ENCODE results near the gene LIFR.

LIFR gene

GRCh38 chr5:38595132-38595745 is 38.8 kb upstream of the LIFR start:
- H3K4me3 ChIP-seq (ENCODE audit: low read length) = no peak overlapping the region
- H3K27me3 ChIP-seq (ENCODE audit: insufficient read depth, low read length) = no peaks in the 10 kb centered on the region
- H3K4me1 ChIP-seq (ENCODE audit: insufficient read depth, low read length) = peaks cover 2% of the 10 kb centered on the region; the same call in 1 of the 2 replicates
- H3K36me3 ChIP-seq (ENCODE audit: insufficient read depth, low read depth, low read length) = no peaks in the 10 kb centered on the region
- no peak overlapping the region for H3K27ac ChIP-seq (ENCODE audit: low read length)
- H3K9ac ChIP-seq (ENCODE audit: low read depth, low read length) = no peak overlapping the region
- H3K9me3 ChIP-seq (ENCODE audit: insufficient read depth, low read depth, low read length) = no peaks in the 10 kb centered on the region

GRCh38 chr5:38593959-38594358 is 37.5 kb upstream of the LIFR start:
- H3K9me3 ChIP-seq (ENCODE audit: insufficient read depth, low read depth, low read length) = no peaks in the 10 kb centered on the region
- H3K4me3 ChIP-seq (ENCODE audit: low read length) = no peak overlapping the region
- H3K9ac ChIP-seq (ENCODE audit: low read depth, low read length) = no peak overlapping the region
- H3K36me3 ChIP-seq (ENCODE audit: insufficient read depth, low read depth, low read length) = no peaks in the 10 kb centered on the region
- H3K27ac ChIP-seq (ENCODE audit: low read length) = no peak overlapping the region
- H3K4me1 ChIP-seq (ENCODE audit: insufficient read depth, low read length) = 0 out of 2 replicates have a peak, but pooled peaks cover 2% of the 10 kb centered on the region
- no peaks in the 10 kb centered on the region for H3K27me3 ChIP-seq (ENCODE audit: insufficient read depth, low read length)

GRCh38 chr5:38591523-38591849 is 35.0 kb upstream of the LIFR start:
- no peak overlapping the region for H3K9ac ChIP-seq (ENCODE audit: low read depth, low read length)
- H3K4me1 ChIP-seq (ENCODE audit: insufficient read depth, low read length) = 0 out of 2 replicates have a peak, but pooled peaks cover 2% of the 10 kb centered on the region
- no peaks in the 10 kb centered on the region for H3K36me3 ChIP-seq (ENCODE audit: insufficient read depth, low read depth, low read length)
- no peaks in the 10 kb centered on the region for H3K27me3 ChIP-seq (ENCODE audit: insufficient read depth, low read length)
- H3K27ac ChIP-seq (ENCODE audit: low read length) = no peak overlapping the region
- H3K4me3 ChIP-seq (ENCODE audit: low read length) = no peak overlapping the region
- H3K9me3 ChIP-seq (ENCODE audit: insufficient read depth, low read depth, low read length) = no peaks in the 10 kb centered on the region

DNA sequence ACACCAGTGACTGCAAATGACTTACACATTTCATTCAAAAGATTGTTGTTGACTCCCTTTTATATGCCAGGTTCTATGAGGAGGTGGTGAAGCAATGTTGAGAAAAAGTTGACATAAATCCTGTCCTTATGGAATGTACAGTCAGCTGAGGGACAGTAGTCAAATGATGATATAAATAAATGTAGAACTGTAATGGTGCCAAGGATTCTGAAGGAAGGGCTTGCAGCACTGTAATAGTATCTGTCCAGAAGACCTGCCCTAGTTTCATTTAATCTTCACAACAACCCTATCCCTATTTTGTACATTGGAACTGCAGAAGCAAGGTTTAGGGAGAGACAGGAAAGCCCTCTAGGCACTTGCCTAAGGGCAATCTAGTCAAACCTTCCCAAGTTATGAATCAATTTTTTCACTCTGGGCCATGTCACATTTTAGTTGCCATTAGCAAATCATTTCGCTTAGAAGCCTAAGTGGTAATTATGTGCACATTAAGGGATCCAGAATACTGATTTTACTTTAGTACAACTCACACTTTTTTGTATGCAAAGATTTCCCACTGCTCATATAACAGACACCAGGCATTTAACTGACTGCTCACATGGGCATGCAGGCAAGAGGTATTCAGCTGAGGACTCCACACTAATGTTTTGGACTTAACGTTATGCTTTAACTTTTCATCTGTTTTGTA is 34.5 kb upstream of the LIFR start:
- no peaks in the 10 kb centered on the region for H3K9me3 ChIP-seq (ENCODE audit: insufficient read depth, low read depth, low read length)
- H3K4me3 ChIP-seq (ENCODE audit: low read length) = no peak overlapping the region
- H3K9ac ChIP-seq (ENCODE audit: low read depth, low read length) = no peak overlapping the region
- no peaks in the 10 kb centered on the region for H3K36me3 ChIP-seq (ENCODE audit: insufficient read depth, low read depth, low read length)
- no peak overlapping the region for H3K27ac ChIP-seq (ENCODE audit: low read length)
- no peaks in the 10 kb centered on the region for H3K27me3 ChIP-seq (ENCODE audit: insufficient read depth, low read length)
- 0 out of 2 replicates have a peak, but pooled peaks cover 2% of the 10 kb centered on the region for H3K4me1 ChIP-seq (ENCODE audit: insufficient read depth, low read length)

DNA sequence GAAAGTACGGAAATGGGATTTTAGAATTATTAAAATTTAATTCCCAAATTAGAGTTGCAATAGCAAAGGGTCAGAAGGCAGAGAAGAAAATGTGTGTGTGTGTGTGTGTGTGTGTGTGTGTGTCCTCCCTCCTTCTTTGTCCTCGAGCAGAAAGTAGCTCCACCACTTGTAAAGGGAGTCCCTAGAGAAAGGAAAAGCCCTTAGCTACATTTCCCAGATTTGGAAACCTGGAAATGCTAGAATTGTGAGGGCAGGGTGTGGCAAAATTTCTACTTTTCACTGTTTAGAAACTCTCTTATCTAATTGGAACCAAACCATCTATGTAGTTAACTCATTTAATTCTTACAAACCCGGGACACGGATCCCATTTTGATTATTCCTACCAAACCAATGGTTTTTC is 33.2 kb upstream of the LIFR start:
- H3K27ac ChIP-seq (ENCODE audit: low read length) = no peak overlapping the region
- H3K36me3 ChIP-seq (ENCODE audit: insufficient read depth, low read depth, low read length) = no peaks in the 10 kb centered on the region
- H3K4me3 ChIP-seq (ENCODE audit: low read length) = no peak overlapping the region
- no peaks in the 10 kb centered on the region for H3K27me3 ChIP-seq (ENCODE audit: insufficient read depth, low read length)
- no peak overlapping the region for H3K9ac ChIP-seq (ENCODE audit: low read depth, low read length)
- H3K9me3 ChIP-seq (ENCODE audit: insufficient read depth, low read depth, low read length) = no peaks in the 10 kb centered on the region
- H3K4me1 ChIP-seq (ENCODE audit: insufficient read depth, low read length) = no peaks in the 10 kb centered on the region

GRCh38 chr5:38585816-38586215 is 29.4 kb upstream of the LIFR start:
- Histone ChIP-seq H3K4me1 (ENCODE audit: insufficient read depth, low read length) (no peaks in the 10 kb centered on the region), H3K9ac (ENCODE audit: low read depth, low read length) (no peak overlapping the region), H3K9me3 (ENCODE audit: insufficient read depth, low read depth, low read length) (no peaks in the 10 kb centered on the region), H3K36me3 (ENCODE audit: insufficient read depth, low read depth, low read length) (no peaks in the 10 kb centered on the region), H3K27me3 (ENCODE audit: insufficient read depth, low read length) (no peaks in the 10 kb centered on the region), H3K4me3 (ENCODE audit: low read length) (no peak overlapping the region), H3K27ac (ENCODE audit: low read length) (no peak overlapping the region)

DNA sequence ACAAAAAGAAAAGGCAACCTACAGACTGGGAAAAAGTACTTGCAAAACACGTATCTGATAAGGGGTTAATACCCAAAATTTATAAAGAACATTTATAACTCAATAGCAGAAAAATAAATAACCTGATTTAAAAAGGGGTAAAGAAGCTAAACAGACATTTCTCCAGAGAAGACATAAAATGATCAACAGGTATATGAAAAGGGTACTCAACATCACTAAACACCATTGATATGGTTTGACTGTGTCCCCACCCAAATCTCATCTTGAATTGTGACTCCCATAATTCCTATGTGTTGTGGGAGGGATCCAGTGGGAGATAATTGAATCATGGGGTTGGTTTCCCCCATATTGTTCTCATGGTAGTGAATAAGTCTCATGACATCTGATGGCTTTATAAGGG is 27.1 kb upstream of the LIFR start:
- H3K4me3 ChIP-seq (ENCODE audit: low read length) = no peak overlapping the region
- no peaks in the 10 kb centered on the region for H3K27me3 ChIP-seq (ENCODE audit: insufficient read depth, low read length)
- no peaks in the 10 kb centered on the region for H3K9me3 ChIP-seq (ENCODE audit: insufficient read depth, low read depth, low read length)
- H3K4me1 ChIP-seq (ENCODE audit: insufficient read depth, low read length) = no peaks in the 10 kb centered on the region
- no peak overlapping the region for H3K9ac ChIP-seq (ENCODE audit: low read depth, low read length)
- H3K27ac ChIP-seq (ENCODE audit: low read length) = no peak overlapping the region
- H3K36me3 ChIP-seq (ENCODE audit: insufficient read depth, low read depth, low read length) = no peaks in the 10 kb centered on the region

- Histone ChIP-seq H3K9ac (ENCODE audit: low read depth, low read length) (no peak overlapping the region), H3K9me3 (ENCODE audit: insufficient read depth, low read depth, low read length) (no peaks in the 10 kb centered on the region), H3K36me3 (ENCODE audit: insufficient read depth, low read depth, low read length) (no peaks in the 10 kb centered on the region), H3K27ac (ENCODE audit: low read length) (no peak overlapping the region), H3K27me3 (ENCODE audit: insufficient read depth, low read length) (no peaks in the 10 kb centered on the region), H3K4me3 (ENCODE audit: low read length) (no peak overlapping the region), H3K4me1 (ENCODE audit: insufficient read depth, low read length) (no peaks in the 10 kb centered on the region)
These were observed 26.5 kb upstream of the LIFR start for GRCh38 chr5:38582975-38583319.

GRCh38 chr5:38582293-38582974 is 26.0 kb upstream of the LIFR start:
- Histone ChIP-seq H3K9ac (ENCODE audit: low read depth, low read length) (no peak overlapping the region), H3K27ac (ENCODE audit: low read length) (no peak overlapping the region), H3K36me3 (ENCODE audit: insufficient read depth, low read depth, low read length) (no peaks in the 10 kb centered on the region), H3K4me1 (ENCODE audit: insufficient read depth, low read length) (no peaks in the 10 kb centered on the region), H3K4me3 (ENCODE audit: low read length) (no peak overlapping the region), H3K27me3 (ENCODE audit: insufficient read depth, low read length) (no peaks in the 10 kb centered on the region), H3K9me3 (ENCODE audit: insufficient read depth, low read depth, low read length) (no peaks in the 10 kb centered on the region)

DNA sequence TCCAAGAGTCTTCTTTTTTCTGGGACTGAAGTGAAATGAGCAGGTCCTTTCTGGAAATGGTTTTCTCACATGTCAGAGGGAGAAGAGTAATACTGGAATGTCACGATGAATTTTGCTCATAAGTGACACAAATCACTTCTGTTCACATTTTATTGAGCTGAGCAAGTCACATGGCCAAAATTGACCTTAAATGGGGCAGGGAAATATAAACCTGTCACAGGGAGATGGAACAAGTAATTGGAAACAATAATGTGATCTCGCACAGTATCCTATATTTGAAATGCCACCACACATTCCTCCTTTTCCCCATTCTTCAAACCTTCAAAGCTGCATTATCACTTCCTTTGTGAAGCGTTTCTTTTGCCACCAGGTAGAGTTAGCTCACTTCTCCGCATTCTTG is 25.2 kb upstream of the LIFR start:
- H3K9ac ChIP-seq (ENCODE audit: low read depth, low read length) = no peak overlapping the region
- no peaks in the 10 kb centered on the region for H3K27me3 ChIP-seq (ENCODE audit: insufficient read depth, low read length)
- no peak overlapping the region for H3K4me3 ChIP-seq (ENCODE audit: low read length)
- no peak overlapping the region for H3K27ac ChIP-seq (ENCODE audit: low read length)
- no peaks in the 10 kb centered on the region for H3K36me3 ChIP-seq (ENCODE audit: insufficient read depth, low read depth, low read length)
- no peaks in the 10 kb centered on the region for H3K4me1 ChIP-seq (ENCODE audit: insufficient read depth, low read length)
- no peaks in the 10 kb centered on the region for H3K9me3 ChIP-seq (ENCODE audit: insufficient read depth, low read depth, low read length)

DNA sequence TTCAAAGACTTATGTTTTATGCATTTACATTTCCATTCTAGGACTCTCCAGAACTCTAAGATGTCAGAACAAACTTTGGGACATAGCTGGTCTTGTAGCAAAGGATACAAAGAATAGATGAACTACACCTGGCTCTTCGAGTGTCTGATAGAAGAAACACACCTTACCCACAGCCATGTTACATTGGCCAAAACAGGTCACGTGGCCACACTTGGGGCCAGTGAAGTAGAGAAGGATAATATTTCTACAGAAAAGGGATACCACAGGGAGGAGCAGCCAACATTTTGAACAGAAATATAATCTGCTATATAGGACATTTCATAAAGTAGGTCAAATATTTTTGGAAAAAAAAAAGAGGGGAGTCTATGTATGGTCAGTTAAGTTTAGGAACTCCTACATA is 22.7 kb upstream of the LIFR start:
- no peaks in the 10 kb centered on the region for H3K27me3 ChIP-seq (ENCODE audit: insufficient read depth, low read length)
- H3K36me3 ChIP-seq (ENCODE audit: insufficient read depth, low read depth, low read length) = no peaks in the 10 kb centered on the region
- H3K4me1 ChIP-seq (ENCODE audit: insufficient read depth, low read length) = no peaks in the 10 kb centered on the region
- H3K9ac ChIP-seq (ENCODE audit: low read depth, low read length) = no peak overlapping the region
- no peak overlapping the region for H3K4me3 ChIP-seq (ENCODE audit: low read length)
- no peak overlapping the region for H3K27ac ChIP-seq (ENCODE audit: low read length)
- no peaks in the 10 kb centered on the region for H3K9me3 ChIP-seq (ENCODE audit: insufficient read depth, low read depth, low read length)
